ENCODE measurements around the gene TMEM200A.

Gene TMEM200A

DNA sequence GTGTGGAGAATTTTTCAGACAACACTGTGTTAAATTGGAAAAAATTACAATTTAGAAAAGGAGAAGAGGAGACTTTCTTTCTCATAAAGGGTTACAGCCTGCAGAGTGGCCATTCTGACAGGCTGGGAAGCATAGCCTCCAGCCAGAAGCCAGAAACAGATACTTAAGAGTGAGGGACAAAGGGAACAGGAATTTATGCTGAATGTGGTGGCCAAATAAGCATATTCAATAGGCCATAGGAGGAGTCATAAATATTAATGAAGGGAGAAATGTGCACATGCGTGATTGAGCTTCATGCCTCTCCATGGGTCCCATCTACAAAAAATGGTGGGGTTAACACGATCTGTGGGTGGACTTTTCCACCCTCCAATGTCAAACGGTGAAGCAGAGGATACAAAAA is 13.4 kb downstream of the TMEM200A start:
- DNase-seq, result no peak

DNA sequence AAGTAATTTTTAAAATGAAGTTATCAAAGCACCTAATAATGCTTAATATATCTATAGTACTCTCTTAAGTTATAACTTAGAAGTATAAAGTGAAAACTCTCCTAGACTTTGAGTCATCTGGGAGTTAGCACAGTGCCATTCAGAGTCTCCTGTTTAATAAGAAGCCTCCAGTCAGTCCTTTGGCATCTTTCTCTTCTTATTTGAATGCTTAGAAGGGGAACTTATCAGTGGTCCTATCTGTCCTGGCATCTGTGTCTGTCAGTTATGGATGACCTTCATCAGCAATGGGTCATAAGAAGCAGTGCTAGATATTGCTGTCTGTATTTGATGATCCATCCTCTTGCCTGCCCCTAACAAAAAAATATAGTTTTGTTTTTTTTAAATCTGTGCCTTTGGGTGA is 15.2 kb downstream of the TMEM200A start:
- DNase-seq, result no peak

DNA sequence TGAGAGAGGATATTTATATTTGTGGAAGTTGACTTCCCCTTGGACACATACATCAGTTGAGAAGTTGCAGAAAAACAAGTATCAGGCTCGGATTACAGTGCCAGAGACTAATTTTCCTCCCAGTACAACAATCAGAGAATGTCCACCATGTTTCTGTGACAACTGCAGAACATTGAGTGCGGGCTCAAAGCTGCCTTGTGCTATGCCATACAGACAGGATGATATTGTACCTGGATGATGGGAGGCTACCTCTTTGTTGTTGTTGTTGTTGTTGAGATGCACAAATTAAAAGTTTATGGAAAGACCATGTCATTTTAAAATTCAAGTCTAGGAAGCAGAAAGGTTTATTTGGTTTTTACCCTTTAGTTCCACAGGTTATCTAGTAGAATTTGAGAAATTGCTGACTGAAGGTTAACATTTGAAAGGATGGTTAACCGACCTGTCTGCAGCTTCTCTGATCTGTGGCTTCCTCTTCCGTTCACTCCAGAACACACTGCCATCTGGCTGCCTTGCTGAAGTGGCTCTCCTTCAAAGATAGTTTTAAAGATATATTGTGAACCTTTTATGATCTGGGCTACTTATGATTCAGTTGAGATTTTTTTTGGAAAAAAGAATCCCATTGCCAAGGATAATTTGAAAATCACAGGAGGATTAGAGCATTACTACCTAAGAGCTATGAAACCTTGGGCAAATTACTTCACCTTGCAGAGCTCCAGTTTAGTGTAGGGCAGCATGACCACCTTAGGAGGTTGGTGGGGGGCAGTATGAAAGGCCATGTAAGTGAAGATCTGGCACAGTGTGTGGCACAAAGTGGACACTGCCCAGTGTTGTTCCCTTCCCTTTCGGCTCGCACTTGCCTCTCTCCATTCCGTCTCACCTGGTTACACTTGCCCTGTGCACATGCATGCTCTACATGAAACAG is 15.9 kb downstream of the TMEM200A start:
- DNase-seq, result no peak

DNA sequence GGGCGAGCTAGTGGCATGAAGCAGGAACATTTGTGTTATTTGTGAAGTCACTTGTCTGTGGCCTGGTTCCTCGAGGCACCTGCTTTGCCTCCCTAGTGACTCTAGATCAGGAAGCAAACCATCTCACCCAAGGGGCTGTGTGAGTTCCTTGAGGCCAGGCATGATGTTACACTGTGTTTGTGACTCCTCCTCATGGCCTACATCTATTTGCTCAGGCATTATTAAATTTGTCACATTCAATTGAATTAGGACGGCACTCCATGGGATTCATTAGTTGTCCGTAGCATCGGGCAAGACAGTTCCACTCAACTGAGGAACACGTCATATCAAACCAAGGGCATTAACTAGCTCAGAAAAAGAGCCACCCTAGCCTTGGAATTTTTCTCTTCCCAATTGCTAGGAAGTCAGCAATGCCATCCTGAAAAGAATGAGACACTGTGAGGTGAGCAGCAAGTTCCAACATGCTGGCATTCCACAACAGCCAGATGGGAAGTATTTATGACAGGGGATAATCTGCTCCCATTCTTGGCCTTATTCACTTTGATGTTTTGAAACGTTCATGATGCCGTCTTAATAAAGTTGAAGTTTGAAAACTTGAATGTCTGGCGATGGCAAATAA is 17.2 kb downstream of the TMEM200A start:
- no peak for DNase-seq

DNA sequence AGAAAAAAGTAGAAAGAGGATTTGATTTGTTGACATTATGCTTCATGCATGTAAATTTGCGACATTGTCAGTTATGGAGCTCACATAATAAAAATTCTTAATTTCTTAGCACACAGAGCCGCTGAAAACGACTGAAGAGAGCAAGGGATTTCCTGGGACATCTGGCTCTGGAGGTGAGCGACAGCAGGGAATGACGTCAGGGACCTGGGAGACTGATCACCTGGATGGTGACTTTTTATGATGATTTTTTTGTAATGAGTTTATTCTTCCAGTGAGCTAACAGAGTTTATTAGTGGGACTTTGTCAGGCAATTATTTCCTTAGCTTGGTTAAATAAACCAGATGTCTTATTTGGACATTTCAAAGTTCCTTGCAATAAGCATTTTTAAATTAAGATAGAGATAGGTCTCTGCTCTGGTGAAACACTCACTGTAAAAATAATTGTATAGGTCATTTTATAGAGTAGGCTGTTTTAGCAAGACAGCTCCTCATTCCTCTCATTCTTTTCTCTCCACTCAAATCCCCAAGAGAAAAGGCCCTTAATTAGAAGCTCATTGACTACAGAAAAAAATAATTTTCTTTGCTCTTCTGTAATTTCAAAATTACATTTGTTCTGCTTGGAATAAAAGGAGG is 19.4 kb downstream of the TMEM200A start:
- DNase-seq, result no peak

DNA sequence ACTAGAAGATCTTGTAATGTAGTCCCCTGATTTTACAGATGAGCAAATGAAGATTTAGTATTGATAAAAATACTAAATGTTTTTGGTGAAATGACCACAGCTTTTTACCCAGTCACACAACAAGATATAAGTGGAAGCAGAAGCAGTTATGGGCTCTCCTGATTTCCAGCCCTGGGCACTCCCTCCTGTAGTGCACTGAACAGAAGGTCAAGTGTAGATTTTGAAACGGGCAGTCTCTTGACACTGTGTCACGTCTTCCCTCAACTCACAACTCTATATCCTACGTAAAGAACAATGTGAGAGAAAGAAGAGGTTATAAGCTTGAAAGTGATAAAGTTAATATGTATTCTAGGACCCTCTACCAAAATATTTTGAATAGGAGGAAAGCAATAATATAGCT is 23.3 kb downstream of the TMEM200A start:
- no peak for DNase-seq

DNA sequence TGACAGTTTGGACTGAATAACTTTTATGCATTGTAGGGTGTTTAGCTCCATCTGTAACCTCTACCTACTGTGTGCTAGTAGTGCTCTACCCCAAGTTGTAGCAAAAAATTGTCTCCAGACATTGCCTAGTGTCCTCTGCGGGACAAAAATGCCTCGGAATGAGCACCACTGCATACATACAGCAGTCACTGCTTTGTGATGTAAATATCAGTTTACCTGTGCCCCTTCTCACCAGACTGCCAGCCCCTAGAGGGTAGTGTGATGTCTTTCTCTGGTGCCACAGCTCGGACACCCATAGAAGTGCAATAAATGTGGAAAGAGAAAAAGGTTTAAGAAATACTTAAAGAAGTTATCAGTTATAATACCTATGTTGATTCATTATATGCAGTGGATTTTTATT is 25.1 kb downstream of the TMEM200A start:
- no peak for DNase-seq

DNA sequence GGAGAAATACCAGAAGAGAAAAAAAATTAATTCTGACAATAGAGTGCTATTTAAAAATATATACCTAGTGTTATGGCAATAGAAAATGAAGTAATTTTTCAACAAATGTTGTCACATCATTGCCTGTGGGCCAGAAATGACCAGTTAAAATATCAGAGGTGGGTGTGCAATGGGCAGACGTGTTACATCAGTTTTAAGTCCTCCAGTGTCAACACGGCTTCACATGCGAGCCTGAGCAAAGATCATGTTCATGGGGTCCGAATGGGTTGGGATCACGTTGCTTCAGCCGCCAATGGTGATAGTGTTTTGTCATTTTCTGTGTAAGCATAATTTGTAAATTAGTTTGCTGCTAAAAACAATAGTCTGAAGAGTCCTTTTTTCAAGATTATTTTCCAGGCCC is 27.5 kb downstream of the TMEM200A start:
- no peak for DNase-seq

DNA sequence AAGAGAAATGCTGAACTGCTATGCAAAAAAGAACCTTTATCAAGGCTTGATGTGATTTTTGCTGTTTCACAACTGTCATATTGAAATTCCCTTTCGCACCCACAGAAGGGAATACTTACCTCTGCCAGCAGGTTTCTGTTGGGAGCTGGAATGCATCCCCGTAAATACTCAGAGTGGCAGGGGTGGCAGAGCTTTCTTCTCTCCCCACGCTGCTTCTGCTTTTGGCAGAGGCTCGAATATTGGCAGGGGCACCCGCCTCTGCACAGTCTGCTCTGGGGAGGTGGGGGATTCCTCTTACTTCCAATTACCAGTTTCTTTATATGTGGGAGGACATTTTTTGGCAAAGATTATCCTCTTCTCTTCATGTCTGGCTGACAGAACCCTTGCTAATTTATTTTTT is 28.4 kb downstream of the TMEM200A start:
- no peak for DNase-seq

DNA sequence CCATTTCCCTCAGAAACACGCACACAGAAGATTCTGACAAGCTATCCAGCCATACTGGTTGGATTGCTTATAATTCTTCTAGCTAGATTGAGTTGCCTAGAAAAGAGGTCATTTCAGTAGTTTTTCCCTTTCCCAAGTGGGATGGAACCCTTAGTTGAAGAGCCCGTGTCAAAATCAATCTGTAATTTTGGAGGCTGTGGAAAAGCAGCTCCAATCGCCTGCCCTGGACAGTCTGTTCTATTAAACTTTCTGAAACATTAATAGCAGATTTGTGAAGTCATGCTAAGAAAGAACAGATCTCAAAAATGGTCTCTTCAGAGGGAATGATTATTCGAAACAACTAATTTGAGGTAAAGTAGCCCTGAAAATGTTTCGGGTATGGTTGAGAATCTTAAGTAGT is 29.3 kb downstream of the TMEM200A start:
- no peak for DNase-seq

DNA sequence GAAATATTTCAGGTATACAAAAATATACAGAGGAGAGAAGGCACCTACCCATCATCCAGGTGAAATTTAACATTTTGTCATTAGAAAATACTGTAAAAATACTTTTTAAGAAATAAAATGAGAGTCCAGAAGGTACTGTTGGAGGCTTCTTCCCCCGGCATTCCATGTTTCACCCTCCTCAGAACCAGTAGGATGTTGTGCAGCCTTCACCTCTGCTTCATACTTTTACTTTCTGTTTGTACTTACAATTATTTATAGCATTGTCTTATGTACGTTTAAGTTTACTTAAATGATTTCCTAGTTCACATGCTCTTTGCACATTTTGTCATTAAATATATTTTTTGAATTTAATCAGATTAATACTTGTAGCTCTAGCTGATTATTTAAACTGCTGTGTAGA is 30.9 kb downstream of the TMEM200A start:
- DNase-seq, result no peak

DNA sequence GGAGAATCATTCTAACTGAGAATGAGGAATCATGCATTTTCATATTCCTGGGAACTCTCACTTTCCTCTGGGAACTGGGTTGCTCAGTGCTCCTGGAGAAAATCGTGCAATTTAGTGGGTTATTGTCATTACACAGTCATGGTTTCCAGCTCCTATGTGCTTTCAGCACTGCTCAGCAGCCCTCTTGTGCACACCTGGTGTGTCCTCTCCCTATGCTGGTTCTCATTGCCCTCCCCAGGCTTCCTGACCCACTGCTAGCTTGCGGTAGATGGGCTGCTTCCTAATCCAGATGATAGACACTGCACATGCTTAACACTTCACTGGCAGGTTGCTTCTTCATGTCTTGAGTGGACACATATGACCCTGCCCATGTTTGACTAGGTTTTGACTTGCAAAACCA is 39.7 kb downstream of the TMEM200A start:
- no peak for DNase-seq

DNA sequence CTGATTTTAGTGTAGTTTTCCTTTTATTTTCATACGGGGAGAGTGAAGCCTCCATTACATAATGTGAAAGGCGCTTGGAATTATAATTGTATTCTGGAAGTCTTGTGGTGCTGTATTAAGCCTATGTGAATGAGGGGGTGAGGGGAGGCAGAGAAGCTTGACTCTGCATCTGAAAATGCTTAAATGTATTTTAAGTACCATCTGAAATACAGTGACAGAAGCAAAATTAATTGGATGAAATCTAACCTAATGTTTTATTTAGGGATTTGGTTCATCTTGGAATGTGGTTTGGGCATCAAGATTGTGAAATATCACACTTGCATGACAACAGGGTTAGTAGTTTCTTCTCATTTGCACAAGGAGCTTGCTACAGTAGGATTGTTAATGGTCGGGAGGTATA is 41.2 kb downstream of the TMEM200A start:
- no peak for DNase-seq

DNA sequence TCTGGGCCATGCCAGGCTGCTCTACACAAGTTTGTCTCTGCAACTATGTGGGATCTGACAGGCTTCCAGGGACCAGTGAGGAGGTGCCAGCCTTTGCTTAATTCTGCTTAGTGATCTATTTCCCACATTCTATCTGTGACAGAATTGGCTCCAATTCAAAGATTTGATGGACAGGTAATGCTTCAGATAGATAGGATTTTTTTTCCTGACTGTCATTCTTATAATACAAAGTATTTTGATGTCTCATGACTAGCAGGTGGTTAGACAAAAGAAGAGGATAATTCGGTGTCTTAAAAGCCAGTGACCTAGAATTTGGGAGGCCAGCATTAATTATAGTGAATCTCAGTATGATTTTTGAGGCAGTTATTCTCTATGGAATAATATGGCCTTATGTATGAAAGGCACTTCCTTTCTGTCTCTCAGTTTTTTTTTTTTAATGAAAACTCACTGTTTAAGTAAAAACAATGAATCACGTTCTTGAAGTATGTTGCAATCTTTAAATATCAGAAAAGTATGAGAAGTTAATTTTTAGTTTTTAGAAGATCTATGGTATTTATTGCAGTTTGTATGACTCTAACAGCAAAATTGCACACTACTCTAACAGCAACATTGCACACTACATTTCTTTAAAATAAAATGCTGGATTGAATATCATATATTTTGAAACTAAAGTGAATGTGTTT is 43.7 kb downstream of the TMEM200A start:
- no peak for DNase-seq

DNA sequence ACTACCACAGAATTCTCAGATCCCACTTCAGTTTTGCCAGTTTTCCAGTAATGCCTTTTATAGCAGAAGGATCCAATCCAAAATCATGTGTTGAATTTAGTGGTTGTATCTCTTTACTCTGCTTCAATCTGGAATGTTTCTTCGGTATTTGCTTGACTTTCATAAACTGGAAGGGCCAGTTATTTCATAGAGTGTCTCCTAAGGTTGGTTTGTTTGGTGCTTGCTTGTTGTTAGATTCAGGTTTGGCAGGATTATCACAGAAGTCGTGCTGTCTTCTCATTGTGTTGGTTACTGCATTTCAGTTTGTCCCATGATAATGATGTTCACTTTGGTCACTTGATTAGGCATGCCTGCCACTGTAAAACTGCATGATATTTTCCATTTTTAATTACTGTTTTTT is 45.7 kb downstream of the TMEM200A start:
- DNase-seq, result no peak

DNA sequence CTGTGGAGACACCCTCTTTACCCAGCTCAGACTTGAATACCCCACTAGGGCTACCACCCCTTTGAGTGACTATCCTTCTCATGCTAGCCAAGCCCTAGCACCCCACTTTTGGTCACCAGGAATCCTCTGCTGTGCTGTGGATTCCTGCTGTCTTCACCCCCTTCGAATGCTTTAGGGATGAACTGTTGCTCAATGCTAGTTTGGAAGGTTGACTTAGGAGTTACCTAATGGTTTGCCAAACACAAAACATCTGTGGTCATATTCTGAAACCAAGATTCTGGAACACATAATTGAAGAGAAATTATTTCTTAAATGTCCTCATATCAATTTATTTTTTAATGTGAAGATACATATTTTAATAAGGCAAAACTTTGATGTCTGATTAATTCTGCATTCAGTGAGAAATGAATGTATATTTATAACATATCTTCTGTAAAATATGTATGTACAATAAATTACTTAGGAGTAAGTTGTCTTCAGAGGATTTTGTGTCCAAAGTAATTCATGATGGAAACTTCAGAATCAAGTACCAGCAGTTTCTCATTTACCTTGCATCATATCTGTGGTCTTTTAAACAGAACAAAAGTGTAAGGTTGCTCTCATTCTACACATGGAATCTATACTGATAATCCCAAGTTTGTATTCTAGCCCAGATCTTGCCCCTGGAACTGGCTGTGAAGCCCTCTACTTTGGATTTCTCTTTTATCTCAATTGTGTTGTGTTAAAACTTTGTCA is 46.9 kb downstream of the TMEM200A start:
- no peak for DNase-seq

DNA sequence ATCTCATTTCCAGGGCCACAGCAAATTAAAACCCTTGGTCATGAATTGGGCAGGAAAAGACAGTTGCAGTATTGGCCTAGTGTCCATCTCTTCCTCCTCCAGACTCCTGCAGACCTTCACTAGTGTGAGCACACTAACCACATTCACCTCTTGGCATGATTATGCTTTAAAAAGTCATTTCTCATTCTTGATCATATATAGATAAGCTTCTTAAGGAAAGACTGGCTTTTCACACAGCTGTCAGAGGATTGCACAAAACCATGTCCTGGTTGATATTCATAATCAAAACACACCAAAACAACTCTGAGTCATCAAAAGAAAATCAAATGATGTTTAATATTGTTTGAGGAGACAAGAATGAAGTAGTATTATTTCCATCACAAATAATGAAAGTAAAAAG is 52.1 kb downstream of the TMEM200A start:
- DNase-seq, result no peak

DNA sequence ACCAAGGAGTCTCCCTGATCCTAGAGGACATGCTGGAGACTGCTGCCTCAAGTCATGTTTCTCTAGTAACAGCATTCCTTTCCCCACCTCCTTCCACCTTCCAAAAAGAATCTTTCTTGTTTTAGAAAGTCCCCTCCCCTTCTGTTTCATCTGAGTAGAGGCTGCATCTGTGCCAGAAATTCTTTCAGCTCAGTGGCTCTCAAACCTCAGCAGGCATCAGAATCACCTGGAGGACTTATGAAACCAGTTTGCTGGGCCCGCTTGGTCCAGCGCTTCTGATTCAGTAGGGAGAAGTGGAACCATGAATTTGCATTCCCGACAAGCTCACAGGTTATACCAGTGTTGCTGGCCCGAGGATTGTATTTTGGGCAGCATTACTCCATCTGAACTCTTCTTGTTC is 55.1 kb downstream of the TMEM200A start:
- no peak for DNase-seq

DNA sequence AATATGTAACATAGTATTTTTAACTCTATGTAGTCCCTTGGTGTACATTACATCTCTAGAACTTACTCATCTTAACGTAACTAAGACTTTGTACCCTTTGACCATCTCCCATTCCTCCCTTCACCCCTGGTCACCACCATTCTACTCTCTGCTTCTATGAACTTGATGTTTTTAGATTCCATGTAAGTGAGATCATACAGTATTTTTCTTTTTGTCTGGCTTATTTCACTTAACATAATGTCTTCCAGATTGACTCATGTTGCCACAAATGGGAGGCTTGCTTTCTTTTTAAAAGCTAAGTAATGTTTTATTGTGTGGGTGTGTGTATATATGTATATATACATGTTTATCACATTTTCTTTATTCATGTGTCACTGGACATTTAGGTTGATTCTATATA is 55.8 kb downstream of the TMEM200A start:
- DNase-seq, result no peak

DNA sequence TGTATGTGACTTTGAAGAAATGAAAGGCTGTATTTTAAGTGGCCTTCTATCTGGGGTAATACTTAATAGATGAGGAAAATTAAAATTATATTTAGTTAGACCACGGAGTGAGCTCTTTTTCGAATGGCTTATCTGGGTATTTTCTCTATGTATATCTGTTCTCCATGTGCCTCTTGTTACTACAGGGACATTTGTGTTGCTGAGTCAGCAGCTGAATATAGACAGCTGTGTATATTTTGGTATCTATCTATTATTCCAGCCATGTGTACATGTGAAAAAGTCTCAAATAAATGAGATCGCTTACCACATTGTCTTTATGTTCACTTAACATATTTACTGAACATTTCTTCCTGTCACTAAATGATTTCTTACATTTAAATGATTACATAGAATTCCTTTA is 57.2 kb downstream of the TMEM200A start:
- no peak for DNase-seq

DNA sequence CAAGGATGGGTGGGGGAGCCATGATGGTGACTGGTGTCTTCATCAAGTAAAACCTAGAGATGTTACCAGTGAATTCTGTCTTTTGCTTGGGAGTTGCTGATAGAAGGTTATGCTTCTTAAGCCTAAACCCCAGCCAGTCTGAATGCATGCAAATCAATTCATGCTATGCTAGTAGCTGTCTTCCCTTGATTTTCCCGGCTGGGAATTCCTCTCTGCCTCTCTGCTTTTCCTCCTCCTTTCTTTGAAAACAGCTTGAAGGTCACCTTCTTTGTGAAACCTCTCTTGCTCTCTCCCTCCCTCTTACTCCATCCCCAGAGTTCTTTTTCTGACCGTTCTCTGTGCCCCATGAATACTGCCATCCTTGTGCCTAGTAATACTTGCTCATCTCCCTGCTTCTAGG is 58.9 kb downstream of the TMEM200A start:
- DNase-seq, result no peak

DNA sequence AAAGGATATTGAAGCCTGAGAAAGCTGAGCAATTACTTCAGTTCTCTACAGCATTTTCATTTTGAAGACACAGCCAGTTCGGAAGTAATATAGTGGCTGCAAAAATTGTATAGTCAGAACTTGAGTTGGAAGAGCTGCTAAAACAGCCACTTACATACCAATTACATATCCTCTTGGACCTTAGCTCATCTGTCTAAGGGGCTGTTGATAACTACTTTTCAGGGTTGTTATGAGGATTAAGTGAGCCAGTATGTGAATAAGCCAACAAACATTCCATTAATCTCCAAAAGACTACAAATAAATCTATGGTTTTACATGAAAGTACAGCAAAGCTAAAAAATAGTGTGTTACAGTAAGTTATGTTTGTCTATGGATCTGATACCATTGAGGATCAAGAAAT is 59.7 kb downstream of the TMEM200A start:
- DNase-seq, result no peak

Data from NCI-H2171 treated with DMSO at 0.1 percent for 48 hours (cell line).